Ammon's horn (tissue), 1 donor: Measurements from ENCODE around the gene ADD1.

Experiments used
- DNase-seq: peaks from one replicate; pipeline ENCODE4 v3.0.0-alpha.2; 2016; ENCODE audit warnings: low spot score

Gene ADD1

DNA sequence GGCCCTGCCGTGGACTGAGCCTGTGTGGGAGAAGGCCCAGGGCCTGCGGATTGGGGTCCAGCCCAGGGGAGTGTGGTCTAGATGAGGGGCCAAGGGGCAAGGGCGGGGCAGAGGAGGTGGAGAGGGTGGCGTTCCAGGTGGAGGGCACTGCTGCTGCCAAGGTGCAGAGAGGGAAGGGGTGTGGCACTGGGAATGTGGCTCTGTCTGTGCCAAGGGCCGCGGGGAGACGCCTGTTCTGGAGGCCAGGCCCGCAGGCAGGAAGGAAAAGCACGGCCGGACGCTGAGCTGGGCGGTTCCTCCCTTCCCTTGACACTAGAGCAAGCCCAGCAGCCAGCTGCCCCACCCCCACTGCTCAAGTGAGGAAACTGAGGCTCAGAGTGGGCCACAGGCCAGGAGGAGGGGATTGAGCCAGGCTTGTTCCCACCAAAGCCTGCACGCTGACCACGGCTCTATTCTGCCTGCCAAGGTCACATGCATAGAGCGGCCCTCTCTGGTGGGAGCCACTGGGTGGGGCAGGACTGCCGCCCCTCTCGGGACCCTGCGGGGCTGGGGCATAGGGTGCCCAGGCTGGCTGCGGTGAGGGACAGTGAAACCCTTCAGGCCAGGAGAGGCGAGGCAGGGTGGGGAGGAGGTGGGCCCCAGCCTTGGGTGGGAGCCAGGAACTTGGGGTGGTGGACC lies 37.8 kb upstream of the ADD1 start:
- DNase-seq, result no peak

DNA sequence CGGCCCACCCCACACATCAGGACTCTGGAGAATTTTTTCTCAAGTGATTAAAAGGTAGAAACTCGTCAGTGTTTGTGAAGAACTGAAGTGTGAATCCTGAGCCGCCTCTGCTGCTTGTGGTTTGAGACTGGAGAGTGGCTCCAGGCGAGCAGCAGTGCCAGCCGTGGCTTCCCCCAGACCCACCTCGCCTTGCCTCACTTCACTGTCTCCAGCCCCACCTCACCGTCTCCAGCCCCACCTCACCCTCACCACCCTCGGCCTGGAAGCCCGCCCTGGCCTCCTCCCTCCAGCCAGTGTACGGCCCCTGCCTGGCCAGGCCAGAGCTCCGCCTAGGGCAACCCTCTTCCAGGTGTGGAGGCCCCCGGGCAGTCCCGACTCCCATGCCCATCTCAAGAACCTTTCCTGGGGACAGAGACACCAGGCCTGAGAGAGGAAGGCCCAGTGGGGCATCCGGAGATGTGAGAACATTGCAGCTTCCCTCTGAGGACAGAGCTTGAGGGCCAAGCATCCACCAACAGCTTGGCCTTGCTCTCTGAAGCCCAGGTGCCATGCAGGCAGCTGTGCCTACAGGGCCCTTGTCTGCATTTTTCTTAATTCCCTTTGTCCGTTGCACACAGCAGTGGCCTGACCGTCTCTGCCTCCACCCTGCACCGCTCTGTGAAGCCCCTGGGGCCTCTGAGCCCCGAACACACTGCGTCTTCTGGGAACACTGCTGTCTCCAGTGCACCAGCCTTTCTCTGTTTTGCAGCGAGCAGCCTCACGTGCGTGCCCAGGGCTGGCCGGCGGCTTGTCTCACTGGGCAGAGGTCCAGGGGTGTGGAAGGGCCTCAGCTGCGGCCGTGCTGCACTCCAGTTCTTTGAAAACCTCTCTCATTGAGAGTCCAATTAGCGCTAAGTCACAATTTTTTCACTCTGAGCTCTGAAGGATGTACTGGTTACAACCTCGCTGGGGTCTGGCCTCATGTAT lies 37.0 kb upstream of the ADD1 start:
- peak; percentile 75 for DNase-seq

DNA sequence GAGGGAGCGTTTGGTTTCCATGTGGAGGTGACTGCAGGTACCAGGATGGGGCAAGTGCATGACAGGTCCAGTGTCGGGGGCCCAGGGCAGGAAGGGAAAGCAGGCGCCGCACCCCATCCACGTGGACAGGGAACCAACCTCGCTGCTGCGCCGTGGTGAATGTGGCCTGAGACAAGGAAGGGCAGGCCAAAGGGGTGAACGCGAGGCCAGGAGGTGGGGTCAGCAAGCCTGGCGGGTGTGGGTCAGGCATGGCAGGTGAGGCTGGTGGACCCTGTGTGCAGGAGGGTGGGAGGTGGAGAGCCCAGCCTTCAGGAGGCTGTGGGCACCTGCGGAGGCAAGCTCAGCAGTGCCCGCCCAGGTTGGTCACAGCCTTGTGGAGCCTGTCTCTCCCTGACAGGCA lies 36.1 kb upstream of the ADD1 start:
- no peak for DNase-seq

GRCh38 chr4:2808001-2808400 lies 35.6 kb upstream of the ADD1 start:
- no peak for DNase-seq

DNA sequence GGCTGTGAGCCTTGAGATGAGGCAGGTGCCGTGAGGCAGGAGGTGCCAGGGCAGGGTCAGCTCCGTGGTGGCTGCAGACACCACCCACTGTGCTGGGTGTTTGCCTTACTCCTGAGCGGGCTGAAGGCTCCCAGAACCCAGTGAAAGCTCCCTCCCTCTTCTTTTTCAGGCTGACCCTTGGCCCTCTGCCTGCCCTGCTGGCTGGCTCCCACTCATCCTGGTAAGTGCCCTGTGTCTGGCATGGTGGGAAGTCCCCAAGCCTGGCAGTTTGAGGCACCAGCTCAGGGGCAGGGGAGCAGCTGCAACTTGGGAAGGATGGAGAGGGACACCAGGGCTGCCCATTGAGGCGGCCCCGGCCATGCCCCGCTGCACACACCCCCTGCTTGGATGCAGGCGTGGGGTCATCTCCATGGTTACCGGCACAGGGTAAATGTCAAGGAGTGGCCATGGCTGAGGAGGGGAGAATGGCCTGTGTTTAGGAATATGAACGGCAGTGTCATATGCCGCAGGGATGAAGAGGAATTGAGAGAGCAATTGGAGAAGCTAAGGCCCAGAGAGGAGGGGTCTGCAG lies 33.9 kb upstream of the ADD1 start:
- DNase-seq, result no peak

- DNase-seq, result no peak
Measured at GRCh38 chr4:2810388-2810787, 33.3 kb upstream of the ADD1 start.

DNA sequence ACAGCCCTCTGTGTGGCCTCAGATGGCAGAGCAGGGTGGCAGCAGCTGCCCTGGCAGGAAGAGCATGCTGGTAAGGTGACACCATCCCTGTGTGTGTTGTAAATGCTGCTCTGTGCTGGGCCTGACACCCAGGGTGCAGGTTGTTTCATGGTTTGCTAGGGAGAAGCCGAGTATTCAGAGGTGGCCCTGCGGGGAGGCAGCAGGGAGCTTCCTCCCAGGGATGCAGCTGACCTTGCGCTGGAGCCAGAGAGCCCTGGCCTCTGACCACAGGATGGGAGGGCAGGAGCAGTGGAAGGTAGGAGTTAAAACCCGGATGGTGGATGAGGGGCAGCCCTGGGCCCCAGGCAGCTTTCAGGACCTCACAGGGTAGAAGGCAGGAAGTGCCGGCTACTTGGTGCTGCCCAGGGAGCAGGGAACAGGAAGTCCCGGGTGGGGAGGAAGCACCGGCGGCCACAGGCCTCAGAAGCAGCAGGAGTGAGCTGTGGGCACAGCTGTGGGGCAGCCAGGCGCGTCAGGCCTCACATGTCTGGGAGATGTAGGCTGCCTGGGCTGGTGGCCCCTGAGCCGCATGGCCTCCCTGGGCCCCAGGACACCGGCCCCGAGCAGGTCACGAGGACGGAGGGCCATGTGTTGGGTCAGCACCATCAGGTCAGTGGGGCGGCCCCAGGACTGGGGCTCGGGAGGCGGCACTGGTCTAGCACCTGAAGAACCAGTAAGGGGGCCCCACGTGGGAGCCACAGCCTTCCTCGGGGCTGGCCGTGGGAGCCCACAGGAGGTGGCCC lies 31.6 kb upstream of the ADD1 start:
- peak; percentile 80 for DNase-seq

DNA sequence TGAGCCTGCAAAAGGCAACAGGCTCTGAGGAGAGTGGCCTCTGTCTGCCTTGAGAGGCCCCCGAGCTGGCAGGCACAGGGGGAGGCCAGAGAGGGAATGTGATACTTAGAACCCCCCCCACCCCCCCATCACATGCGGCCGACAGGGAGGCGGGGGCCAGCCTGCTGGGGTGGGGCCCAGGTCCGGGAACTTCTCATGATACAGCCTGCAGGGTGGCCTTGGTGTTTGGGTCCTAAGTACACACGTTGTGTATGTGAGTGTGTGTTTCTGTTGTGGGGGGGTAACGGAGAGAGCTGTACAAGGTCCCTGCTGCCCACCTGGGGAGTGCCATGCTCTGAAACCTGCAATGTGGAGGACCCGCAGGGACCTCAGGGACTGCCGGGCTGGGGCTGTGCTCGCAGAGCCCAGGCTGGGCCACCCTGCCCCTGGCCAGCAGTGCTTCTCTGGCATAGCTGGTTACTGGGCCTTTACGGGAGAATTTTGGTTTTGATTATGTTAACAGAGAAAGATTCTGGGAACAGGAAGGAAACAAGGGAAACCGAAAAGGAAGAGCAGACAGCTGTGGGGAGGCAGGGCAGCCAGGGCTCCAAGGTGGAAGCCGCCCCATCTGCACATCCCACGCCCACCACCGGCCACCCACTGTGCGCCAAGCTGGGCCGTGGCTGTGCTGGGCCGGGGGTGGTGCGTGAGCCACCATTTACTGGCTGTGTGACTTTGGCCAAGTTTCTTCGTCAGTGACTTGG lies 30.9 kb upstream of the ADD1 start:
- no peak for DNase-seq

GRCh38 chr4:2813446-2814405 lies 29.9 kb upstream of the ADD1 start:
- DNase-seq, result no peak

GRCh38 chr4:2814627-2815270 lies 28.9 kb upstream of the ADD1 start:
- no peak for DNase-seq

DNA sequence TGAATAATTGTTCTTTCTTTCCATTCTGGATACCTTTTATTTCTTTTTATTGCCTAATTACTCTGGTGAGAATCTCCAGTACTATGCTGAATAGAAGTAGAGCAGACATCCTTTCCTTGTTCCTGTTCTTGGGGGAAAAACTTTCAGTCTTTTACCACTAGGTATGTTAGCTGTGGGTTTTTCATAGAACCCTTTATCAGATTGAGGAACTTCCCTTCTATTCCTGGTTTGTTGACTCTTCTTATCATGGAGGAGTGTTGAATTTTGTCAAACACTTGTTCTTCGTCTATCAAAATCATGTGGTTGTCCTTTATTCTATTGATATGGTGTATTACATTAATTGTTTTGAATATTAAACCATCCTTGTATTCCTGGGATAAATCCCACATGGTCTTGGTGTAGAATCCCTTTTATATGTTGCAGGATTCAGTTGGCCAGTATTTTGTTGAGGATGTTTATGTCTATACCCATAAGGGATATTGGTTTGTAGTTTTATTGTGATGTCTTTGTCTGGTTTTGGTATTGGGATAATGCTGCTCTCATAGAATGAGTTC lies 27.2 kb upstream of the ADD1 start:
- DNase-seq, result no peak

DNA sequence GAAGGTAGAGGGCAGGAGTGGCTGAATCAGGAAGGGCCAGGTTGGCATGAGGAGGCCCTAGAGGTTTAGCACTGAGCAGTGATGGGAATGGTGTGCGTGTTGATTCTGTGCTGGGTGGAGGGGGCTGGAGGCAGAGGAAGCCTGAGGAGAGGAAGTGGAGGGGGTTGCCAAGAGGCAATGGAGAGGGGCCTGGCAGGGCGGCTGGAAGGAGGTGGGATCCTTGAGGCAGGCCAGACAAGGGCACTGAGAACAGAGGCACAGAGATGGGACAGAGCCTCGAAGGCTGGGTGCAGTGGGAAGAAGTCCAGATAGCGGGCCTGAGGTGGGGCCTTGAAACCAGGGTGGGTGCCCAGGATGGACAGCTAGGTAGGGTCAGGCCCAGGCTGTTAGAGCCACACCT lies 26.5 kb upstream of the ADD1 start:
- DNase-seq, result no peak

- no peak for DNase-seq
Measured at GRCh38 chr4:2817701-2818350, 25.8 kb upstream of the ADD1 start.

- no peak for DNase-seq
Measured at GRCh38 chr4:2818351-2818939, 25.2 kb upstream of the ADD1 start.

DNA sequence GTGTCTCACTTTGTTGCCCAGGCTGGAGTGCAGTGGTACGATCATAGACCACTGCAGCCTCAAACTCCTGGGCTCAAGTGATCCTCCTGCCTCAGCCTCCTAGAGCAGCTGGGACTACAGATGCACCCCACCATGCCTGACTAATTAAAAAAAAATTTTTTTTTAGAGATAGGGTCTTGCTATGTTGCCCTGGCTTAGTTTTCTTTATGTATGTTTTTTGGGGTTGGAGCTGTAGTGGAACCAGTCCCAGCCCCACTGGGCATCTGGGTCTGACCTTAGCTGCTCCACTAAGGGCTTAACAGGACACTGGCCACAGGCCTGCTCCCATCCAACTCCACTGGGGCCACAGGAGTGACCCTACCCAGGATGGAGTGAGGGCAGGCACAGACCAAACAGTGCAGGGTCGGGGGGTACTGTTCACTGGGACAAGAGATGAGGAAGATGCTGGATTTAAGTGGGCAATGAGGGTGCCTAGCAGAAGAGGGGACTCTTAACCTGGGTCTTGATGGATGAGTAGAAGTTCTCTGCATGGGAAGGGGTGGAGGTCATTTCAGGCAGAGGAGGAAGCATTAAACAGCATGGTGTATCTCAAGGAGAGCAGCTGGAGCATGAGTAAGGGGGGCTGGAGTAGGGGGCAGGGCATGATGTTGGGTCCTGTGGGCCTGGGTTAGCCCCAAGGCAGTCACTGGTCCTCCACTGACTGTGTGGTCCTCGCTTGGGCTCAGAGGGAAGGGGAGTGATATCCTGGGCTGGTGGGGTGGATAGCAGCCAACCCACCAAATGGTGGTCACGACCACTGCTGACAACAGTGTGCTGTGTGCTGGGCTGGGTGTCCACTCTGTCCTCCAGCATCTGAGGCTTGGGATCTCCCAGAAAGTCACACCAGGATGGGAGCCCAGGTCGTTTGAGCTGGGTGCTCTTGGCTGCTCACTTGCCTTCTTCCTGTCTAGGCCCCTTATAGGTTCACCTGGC lies 24.1 kb upstream of the ADD1 start:
- no peak for DNase-seq

DNA sequence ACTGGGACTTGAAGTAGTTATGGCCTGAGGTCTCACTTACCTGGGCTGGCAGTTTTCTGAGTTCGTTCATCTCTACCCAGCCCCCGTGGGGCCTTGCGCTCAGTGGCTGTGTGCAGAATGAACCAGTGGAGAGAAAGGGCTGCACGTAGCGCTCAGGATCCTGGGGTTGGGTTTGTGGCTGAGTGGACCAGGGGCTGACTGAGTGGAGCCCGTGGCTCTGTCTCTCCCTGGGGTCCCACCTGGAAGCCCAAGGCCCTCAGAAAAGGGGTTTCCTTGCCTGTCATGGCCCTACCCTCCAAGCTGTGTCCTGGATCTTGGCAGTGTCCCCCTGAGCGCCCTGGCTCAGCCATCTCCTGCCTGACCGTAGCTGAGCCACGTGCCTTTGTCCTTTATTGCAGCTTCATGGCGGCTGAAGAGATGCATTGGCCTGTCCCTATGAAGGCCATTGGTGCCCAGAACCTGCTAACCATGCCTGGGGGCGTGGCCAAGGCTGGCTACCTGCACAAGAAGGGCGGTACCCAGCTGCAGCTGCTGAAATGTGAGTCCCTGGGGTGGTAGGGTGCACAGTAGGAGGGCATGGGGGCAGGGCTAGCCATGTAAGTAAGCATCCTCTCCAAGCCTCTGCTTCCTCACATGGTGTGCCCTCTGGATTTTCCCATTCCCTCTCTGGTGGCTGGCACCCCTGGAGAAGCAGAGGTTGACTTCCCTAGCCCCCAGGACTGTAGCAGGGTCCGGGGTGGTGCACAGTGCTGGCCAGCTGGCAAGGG lies 23.2 kb upstream of the ADD1 start:
- no peak for DNase-seq
